Activated CD4-positive, alpha-beta T cell treated with anti-CD3 and anti-CD28 coated beads, Interleukin-2, amount 50 U/mL, for 1 hour (primary cell): ENCODE data around the gene COX4I1.
A peak's percentile ranks its signal among the peaks of the same experiment; 100 is the strongest.
"Not testable (repeated sequence)": the region's sequence is repeated elsewhere in the genome, so short reads cannot be mapped to it uniquely, and the experiment has no call there.

ENCODE experiments used
- DNase-seq: peaks from one replicate; pipeline ENCODE4 v3.0.0-alpha.2; 2020

The COX4I1 gene

GRCh38 chr16:85805442-85806045, 6.0 kb downstream of the COX4I1 start:
- DNase-seq: no peak

- DNase-seq: no peak
Measured at GRCh38 chr16:85806539-85806938, 7.0 kb downstream of the COX4I1 start.

DNA sequence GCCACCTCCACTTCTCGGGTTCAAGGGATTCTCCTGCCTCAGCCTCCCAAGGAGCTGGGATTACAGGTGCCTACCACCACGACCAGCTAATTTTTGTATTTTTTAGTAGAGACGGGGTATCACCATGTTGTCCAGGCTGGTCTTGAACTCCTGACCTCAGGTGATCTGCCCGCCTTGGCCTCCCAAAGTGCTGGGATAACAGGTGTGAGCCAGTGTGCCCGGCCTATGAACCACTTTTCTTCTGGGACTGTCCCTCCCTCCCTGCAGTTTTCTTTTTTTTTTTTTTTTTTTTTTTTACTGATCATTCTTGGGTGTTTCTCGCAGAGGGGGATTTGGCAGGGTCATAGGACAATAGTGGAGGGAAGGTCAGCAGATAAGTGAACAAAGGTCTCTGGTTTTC, 7.8 kb downstream of the COX4I1 start:
- not testable (repeated sequence) for DNase-seq

GRCh38 chr16:85808104-85808503, 8.6 kb downstream of the COX4I1 start:
- DNase-seq: not testable (repeated sequence)

GRCh38 chr16:85808926-85809325, 9.4 kb downstream of the COX4I1 start:
- no peak for DNase-seq

DNA sequence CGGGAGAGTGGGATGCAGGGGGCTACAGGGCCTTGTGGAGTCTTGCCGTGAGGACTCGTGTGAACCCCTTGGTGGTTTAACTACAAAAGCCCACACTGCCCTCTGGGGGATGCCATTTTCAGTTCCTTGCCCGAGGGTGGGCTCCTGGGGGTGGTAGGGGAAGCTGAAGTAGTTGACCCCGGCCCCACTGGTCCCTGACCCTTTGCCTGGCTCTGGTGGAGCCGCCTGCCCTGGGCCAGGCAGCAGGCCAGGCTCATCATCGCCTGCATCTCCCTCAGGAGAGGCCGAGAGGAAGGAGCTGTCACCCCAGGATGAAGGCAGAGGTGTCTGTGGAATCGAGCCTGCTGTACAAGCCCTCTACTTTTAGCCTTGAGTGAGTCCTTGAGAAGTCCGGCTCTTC, 10.2 kb downstream of the COX4I1 start:
- no peak for DNase-seq

GRCh38 chr16:85810097-85810741, 10.7 kb downstream of the COX4I1 start:
- DNase-seq: no peak

GRCh38 chr16:85810742-85811115, 11.2 kb downstream of the COX4I1 start:
- DNase-seq: no peak

DNA sequence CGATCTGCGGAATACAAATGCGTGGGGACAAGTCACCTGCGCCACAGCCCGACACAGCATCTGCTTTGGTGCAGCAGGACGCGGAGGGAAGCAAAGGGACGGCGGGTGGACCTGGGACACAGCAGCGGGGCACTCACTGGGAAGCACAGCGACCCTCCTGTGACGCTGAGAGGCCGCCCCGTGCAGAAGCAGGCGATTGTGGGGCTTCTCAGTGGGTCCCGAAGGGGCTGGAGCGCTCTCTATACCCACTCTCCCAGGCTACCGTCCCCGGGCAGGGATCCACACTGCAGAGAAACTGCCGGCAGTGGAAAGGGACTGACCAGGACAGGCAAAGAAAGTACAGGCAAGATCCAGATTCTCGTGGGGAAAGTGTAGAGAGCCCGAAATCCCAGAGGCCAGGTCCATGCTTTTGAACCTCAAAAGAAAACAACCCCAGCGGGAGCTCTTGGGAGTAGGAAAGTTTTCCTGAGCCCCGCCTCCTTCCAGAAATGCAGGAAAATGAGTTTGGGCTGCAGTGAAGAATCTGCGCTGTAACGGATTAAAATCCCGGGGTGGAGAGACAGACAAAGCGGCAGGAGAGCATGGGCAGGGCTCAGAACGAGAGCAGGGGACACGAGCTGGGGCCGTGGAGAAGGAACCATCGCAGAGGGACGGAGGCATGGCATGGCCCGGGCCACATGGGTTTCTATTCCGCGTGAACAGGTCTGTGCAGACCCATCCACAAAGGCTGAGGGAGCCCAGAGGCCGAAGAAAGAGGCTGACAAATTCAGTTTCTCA, 12.7 kb downstream of the COX4I1 start:
- DNase-seq: no peak

- DNase-seq: no peak
Measured at GRCh38 chr16:85812811-85813700, 13.6 kb downstream of the COX4I1 start.

DNA sequence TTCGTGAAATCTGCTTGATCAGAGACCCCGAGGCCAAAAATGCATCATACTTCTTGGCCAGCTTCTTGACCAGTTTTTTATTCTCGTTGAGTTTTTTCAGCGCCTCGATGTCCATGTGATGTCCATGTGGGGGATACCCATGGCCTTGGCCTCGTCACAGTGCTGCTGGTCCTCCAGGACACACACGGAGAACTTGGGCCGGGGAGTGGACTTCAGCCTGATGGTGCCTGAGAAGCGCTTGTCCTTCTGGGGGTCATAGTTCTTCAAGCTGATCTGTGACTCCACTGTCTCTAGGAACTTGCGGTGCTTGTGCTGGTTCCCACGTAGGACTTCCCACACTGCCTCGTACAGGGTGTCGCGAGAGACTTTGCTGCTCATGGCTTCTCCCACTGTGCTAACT, 16.7 kb downstream of the COX4I1 start:
- no peak for DNase-seq

DNA sequence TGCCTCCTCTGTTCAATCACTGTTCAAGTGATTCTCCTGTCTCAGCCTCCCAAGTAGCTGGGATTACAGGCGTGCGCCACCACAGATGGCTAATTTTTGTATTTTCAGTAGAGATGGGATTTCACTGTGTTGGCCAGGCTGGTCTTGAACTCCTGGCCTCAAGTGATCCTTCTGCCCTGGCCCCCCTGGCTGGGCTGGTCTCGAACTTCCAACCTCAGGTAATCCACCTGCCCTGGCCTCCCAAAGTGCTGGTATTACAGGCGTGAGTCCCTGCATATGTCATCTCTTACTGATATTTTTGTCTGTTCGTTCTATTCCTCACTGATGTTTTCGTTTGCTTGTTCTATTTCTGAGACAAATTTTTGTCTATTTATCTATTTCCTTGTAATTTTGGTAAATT, 17.7 kb downstream of the COX4I1 start:
- DNase-seq: not testable (repeated sequence)

DNA sequence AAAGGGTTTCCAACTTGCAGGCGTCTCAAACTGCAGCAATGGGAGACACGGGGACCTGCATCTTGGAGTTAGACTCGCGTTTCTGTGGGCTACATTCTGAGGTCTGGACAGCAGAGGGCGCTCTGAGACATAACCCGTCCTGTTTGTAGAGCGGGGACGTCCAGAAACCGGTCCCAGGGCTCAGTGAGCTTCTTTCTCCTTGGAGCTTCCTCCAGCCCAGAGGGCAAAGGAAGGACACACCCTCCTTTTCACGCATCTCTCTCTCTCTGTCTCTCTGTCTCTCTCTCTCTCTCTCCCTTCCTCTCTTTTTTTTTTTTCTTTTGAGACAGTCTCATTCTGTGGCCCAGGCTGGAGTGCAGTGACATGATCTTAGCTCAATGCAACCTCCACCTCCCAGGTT, 19.8 kb downstream of the COX4I1 start:
- peak; percentile 86 for DNase-seq

DNA sequence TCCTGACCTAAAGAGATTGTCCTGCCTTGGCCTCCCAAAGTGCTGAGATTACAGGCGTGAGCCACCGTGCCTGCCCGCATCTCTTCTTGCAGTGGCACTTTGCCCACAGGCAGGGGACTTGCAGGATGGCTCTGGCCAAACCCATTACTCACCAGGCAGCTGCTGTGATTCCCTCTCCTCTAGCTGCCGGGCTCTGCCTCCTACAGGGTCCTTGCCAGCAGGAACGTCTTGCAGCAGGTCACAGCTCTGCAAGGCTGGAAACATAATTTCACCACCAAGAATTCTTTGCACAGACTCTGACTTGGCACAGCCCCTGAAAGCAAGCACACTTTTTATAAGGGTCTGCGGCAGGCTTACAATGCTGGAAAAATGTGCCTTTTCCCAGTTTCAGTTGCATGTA, 20.3 kb downstream of the COX4I1 start:
- no peak for DNase-seq

GRCh38 chr16:85820604-85821372, 21.3 kb downstream of the COX4I1 start:
- no peak for DNase-seq

GRCh38 chr16:85821390-85822135, 22.1 kb downstream of the COX4I1 start:
- DNase-seq: peak; percentile 75

GRCh38 chr16:85822145-85822544, 22.6 kb downstream of the COX4I1 start:
- DNase-seq: no peak

GRCh38 chr16:85823328-85823920, 23.9 kb downstream of the COX4I1 start:
- DNase-seq: no peak

GRCh38 chr16:85824161-85825135, 25.0 kb downstream of the COX4I1 start:
- DNase-seq: no peak

- no peak for DNase-seq
Measured at GRCh38 chr16:85825326-85825725, 25.8 kb downstream of the COX4I1 start.
